Erythroblast (primary cell): Measurements from ENCODE around the gene BCAM.

ENCODE experiments used
- GATA1 ChIP-seq: IDR thresholded peaks from 2 replicates; pipeline ENCODE4 v1.6.1; 2011; ENCODE audit warnings: low read depth, mild to moderate bottlenecking, control low read depth, low read length, moderate library complexity
- POLR2A ChIP-seq: IDR thresholded peaks from 2 replicates; pipeline ENCODE4 v1.6.1; 2011; ENCODE audit warnings: mild to moderate bottlenecking, low read length

DNA sequence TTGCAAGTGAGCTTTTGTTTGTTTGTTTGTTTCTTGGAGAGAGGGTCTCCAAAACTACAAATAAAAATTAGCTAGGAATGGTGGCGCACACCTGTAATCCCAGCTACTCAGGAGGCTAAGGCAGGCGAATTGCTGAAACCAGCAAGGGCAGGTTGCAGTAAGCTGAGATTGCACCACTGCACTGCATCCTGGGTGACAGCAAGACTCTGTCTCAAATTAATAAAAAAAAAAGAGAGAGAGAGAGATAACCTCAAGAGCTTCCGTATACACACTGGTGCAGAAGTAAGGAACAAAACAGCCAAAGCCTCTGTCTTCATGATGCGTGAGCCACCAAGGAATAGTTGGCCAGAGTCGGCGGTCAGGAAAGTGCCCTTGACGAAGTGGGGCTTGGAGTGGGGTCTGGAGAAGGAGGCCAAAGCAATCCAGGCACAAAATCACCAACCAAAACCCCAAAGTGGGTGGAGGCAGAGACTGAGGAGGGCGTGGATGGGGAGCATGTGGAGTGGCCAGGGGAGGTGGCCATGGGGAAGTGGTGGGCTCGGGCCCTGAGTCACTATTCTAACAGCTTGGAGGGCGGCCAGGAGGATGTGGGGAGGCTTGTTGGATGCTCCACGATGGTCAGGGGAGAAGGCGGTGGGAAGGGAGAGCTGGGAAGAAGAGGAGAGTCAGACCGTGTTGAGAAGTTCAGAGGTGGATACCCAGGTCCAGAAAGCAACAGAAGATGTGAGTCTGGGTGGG lies 61.0 kb downstream of the BCAM start:
- TF ChIP-seq POLR2A, result no peak
- no peak for TF ChIP-seq GATA1
